Neural cell (in vitro differentiated cells): ENCODE measurements around the gene RGS19.

Experiments
- CTCF ChIP-seq: fragments of 450-650 bp; IDR thresholded peaks from 2 replicates; pipeline ENCODE4 v1.5.1; 2014; ENCODE audit warnings: antibody characterized with exemption, mild to moderate bottlenecking, moderate library complexity; ENCODE audit not compliant: poor library complexity, severe bottlenecking
- EP300 ChIP-seq: fragments of 450-650 bp; conservative IDR thresholded peaks from 2 replicates; pipeline ENCODE4 v1.6.1; 2014; ENCODE audit warnings: antibody characterized with exemption, mild to moderate bottlenecking, moderate library complexity; ENCODE audit not compliant: poor library complexity, severe bottlenecking
- EZH2 ChIP-seq: fragments of 200-600, 300-800 bp; shearing (Covaris generic), sonication (generic); IDR thresholded peaks from 2 replicates; pipeline ENCODE4 v1.6.1; 2014; ENCODE audit warnings: antibody characterized with exemption, low read length, borderline replicate concordance, mild to moderate bottlenecking; ENCODE audit not compliant: insufficient read depth, poor library complexity, severe bottlenecking
- MXI1 ChIP-seq: fragments of 450-650 bp; conservative IDR thresholded peaks from 2 replicates; pipeline ENCODE4 v1.6.1; 2014; ENCODE audit warnings: antibody characterized with exemption, mild to moderate bottlenecking; ENCODE audit not compliant: poor library complexity, severe bottlenecking
- POLR2AphosphoS5 ChIP-seq: IDR thresholded peaks from 2 replicates; pipeline ENCODE4 v1.6.1; 2012
- RAD21 ChIP-seq: fragments of 450-650 bp; conservative IDR thresholded peaks from 2 replicates; pipeline ENCODE4 v1.6.1; 2014; ENCODE audit warnings: antibody characterized with exemption, mild to moderate bottlenecking, moderate library complexity
- SMC3 ChIP-seq: fragments of 450-650 bp; conservative IDR thresholded peaks from 2 replicates; pipeline ENCODE4 v1.6.1; 2014; ENCODE audit warnings: antibody characterized with exemption, mild to moderate bottlenecking, moderate library complexity; ENCODE audit not compliant: poor library complexity
- TF ChIP-seq, protein P1 (sequence below): IDR thresholded peaks from 2 replicates; pipeline ENCODE4 v1.6.1; 2012; ENCODE audit warnings: borderline replicate concordance

- TF ChIP-seq POLR2AphosphoS5 (no peak), CTCF (no peak), EZH2 (no peak), RAD21 (no peak), MXI1 (no peak), EP300 (no peak), SMC3 (no peak)
- TF ChIP-seq, protein P1, sequence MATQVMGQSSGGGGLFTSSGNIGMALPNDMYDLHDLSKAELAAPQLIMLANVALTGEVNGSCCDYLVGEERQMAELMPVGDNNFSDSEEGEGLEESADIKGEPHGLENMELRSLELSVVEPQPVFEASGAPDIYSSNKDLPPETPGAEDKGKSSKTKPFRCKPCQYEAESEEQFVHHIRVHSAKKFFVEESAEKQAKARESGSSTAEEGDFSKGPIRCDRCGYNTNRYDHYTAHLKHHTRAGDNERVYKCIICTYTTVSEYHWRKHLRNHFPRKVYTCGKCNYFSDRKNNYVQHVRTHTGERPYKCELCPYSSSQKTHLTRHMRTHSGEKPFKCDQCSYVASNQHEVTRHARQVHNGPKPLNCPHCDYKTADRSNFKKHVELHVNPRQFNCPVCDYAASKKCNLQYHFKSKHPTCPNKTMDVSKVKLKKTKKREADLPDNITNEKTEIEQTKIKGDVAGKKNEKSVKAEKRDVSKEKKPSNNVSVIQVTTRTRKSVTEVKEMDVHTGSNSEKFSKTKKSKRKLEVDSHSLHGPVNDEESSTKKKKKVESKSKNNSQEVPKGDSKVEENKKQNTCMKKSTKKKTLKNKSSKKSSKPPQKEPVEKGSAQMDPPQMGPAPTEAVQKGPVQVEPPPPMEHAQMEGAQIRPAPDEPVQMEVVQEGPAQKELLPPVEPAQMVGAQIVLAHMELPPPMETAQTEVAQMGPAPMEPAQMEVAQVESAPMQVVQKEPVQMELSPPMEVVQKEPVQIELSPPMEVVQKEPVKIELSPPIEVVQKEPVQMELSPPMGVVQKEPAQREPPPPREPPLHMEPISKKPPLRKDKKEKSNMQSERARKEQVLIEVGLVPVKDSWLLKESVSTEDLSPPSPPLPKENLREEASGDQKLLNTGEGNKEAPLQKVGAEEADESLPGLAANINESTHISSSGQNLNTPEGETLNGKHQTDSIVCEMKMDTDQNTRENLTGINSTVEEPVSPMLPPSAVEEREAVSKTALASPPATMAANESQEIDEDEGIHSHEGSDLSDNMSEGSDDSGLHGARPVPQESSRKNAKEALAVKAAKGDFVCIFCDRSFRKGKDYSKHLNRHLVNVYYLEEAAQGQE: no peak
Measured at GRCh38 chr20:64058536-64058935, 20.8 kb downstream of the RGS19 start.
